Left cardiac atrium (tissue), 4 donors: ENCODE results near the gene METRN. TPM values are rescaled to one million over a fixed set of nuclear protein-coding genes. Genes with fewer than 3 reads are reported as not detected.
"Not testable (repeated sequence)": the region's sequence is repeated elsewhere in the genome, so short reads cannot be mapped to it uniquely, and the experiment has no call there.

Source experiments
- ATAC-seq, 2 donors: fragments of 200-7000 bp; cut with Tn5 transposase; one replicate each; pipeline ENCODE4 v1.9.1; 2020; ENCODE audit warnings: mild to moderate bottlenecking in 2 of 2, moderate library complexity in 2 of 2
- DNase-seq: peaks from one replicate; pipeline ENCODE4 v3.0.0-alpha.2; 2020
- intact Hi-C, 2 donors: fragments of 100-400 bp; cut with DNase I; formaldehyde crosslinking; loops; one replicate each; pipeline versions ENCODE4 v1.14.1 to v1.15.1; 2022 to 2023
- total RNA-seq, 2 donors: library from RNA; stranded (reverse); fragmentation: NEBNext Ultra II Directional; extraction: Animal tissue kit (Norgen Biotek cat#: 25700); gene quantifications; one replicate each; pipeline ENCODE4 v1.2.1, GENCODE V29; 2021
- donor health status: DM: no; HTN: yes; CAD: no.
- donor health status: DM: no; HTN: yes; CAD: no; lungs with severe emphysema.
- donor health status: DM: yes; HTN: yes; CAD: no.
- donor health status: Dilated cardiomyopathy.

Gene METRN
- total RNA-seq, 2 donors from 2014 or later, result 53.7 to 56.8 TPM

GRCh38 chr16:742894-743293 lies 28.0 kb downstream of the METRN start:
- intact Hi-C loops, ATAC-seq, DNase-seq: not testable (repeated sequence)

DNA sequence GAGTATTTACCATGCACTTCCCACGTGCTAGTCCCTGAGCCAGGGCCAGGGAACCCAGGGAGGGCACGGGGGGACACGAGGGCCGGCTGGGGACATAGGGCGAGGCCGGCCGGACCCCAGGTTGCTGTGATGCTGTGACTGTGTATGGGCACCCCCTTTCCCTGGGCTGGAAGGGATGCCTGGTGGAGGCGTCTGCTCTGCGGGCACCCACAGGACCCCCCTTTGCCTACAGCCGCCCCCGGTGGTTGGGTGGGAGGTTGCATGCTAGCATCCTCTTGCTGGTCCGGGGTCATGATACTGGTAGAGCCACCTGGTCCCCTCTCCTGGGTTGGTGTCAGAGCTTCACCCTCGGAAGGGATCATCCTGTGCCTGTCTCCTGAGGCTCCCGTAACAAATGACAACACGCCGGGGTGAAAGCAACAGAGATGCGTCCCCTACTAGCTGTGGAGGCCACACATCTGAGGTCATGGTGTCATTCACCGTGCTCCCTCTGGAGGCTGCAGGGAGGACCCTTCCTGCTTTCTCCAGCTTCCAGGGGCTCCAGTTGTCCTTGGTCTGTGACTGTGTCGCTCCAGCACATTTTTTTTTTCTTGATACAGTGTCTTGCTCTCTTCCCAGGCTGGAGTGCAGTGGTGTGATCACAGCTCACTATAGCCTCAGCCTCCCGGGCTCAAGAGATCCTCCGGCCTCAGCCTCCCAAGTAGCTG lies 29.0 kb downstream of the METRN start:
- ATAC-seq (no peak), DNase-seq (no peak)
- intact Hi-C loops, result no loop called here

GRCh38 chr16:745739-746138 lies 30.8 kb downstream of the METRN start:
- intact Hi-C loops, result no loop called here
- peak in 1 of 2 donors; percentile 32 for ATAC-seq
- no peak for DNase-seq

DNA sequence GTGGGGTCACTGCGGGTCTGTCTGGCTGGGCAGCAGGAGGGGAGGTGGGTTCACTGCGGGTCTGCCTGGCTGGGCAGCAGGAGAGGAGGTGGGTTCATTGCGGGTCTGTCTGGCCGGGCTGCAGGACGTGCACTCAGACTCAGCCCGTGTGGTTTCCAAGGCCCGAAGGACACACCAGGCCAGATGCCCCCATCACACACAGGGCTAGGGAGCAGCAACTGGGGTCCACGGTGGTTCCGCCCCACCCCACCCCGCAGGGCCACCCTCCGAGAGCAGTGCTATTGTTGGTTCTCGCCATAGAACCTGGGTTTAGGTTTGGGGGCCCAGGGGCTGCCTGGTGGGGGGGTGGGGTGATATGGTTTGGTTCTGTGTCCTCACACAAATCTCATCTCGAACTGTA lies 31.7 kb downstream of the METRN start:
- DNase-seq (no peak), ATAC-seq (no peak)
- intact Hi-C loops, result no loop called here

- ATAC-seq, result no peak
- intact Hi-C loops, result no loop called here
- DNase-seq, result no peak
Measured at GRCh38 chr16:747978-748746, 33.2 kb downstream of the METRN start.

GRCh38 chr16:749010-749409 lies 34.1 kb downstream of the METRN start:
- intact Hi-C loops, result no loop called here
- DNase-seq (no peak), ATAC-seq (peak; percentile 39 to 70)

DNA sequence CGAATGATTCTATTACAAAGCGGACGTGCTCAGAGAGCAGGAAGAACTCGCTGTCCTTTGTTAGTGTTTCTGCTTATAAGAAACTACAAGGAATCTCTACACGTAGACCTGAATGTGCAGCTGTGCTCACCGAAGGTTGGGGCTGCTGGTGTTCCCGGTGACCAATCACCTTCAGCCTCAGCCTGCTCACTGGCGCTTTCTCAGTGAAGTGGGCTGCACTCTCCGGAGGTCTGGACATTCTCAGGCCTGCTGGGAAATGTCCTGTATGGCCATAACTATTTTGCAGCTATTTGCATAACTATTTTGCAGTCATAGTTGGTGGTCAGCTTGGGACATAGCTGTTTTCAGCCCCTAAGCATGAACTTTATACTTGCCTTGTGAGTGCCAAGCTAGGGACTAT lies 35.6 kb downstream of the METRN start:
- ATAC-seq (no peak), DNase-seq (no peak)
- intact Hi-C loops, result no loop called here

- peak; percentile 57 to 87 for ATAC-seq
- no peak for DNase-seq
- intact Hi-C loops, result no loop called here
Measured at GRCh38 chr16:751152-752006, 36.5 kb downstream of the METRN start.

DNA sequence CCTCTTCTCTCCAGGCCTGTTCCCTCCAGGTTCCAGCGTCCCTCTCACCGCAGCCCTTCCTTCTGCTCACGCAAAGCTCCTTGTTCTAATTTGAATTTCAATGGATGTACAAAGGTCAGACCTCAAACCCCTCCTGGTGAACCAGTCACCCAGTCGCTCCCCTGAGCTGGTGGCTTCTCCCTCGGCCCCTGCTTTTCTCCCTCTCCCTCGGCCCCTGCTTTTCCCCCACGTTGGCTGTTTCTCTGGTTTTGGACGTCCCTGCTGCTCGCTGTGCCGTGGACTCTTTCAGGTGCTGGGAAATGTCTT lies 37.0 kb downstream of the METRN start:
- intact Hi-C loops, result no loop called here
- ATAC-seq, result no peak
- no peak for DNase-seq

GRCh38 chr16:754121-754607 lies 39.2 kb downstream of the METRN start:
- ATAC-seq, result not testable (repeated sequence)

GRCh38 chr16:754656-755055 lies 39.7 kb downstream of the METRN start:
- DNase-seq (no peak), ATAC-seq (peak in 1 of 2 donors; percentile 31)
- intact Hi-C loops, result no loop called here

More at GRCh38 chr16:754121-754607, 39.2 kb downstream of the METRN start:
- DNase-seq, intact Hi-C loops: not testable (repeated sequence)

DNA sequence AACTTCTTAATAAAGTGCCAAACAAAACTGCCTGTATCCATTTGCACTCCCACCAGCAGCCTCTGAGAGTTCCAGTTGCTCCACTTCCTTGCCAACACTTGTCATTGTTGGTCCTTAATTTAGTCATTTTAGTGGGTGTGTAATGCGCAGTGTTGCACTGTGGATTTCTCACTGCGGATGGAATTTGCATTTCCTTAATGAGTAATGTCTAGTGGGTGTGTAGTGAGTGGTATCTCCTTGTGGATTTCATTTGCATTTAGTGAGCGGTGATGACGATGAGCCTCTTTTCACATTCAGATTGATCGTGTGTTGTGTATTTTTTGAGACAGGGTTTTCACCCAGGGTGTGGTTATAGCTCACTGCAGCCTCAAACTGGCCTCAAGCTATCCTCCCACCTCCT lies 41.5 kb downstream of the METRN start:
- intact Hi-C loops, result no loop called here
- ATAC-seq (no peak), DNase-seq (no peak)

- no peak for DNase-seq
- no peak for ATAC-seq
- intact Hi-C loops, result no loop called here
Measured at GRCh38 chr16:759110-759910, 44.4 kb downstream of the METRN start.

- DNase-seq (no peak), ATAC-seq (peak; percentile 28 to 64)
- intact Hi-C loops, result no loop called here
Measured at GRCh38 chr16:760065-760464, 45.1 kb downstream of the METRN start.

DNA sequence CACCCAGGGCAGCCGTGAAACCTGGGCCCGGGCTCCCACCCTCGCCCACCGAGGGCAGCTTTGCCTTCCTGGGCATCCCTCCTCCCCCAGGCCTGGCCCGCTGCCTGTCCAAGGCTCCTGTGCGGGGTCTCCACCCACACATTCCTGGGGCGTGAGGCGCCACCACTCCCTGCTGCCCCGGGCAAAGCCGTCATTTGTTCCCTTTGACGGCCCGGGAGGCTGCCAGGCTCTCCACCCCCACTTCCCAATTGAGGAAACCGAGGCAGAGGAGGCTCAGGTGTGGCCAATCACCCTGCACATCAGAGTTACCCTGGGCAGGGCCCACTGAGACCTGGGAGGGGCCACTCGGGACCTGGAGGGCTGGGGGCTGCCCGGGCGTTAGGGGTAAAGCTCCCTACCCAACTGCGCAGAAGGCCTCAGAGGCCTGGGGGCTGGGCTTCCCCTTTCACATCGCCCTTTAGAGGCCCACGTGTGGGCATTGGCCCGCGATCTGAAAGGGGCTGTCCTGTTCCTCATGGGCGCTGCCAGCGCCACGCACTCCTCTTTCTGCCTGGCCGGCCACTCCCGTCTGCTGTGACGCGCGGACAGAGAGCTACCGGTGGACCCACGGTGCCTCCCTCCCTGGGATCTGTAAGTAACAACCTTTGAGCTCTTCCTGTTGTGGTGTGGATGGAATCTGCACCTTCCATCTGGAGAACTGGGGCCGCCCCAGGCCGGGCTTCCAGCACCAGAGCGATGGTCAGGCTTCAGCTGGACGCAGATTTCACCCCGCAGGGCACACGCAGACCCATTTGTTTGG lies 45.8 kb downstream of the METRN start, which contains the start of gene MSLN:
Gene MSLN, plus strand, starts transcription at position 190 of the 799 bp plus-strand sequence. CDS start 1,947 bp downstream, outside the sequence.
- ATAC-seq, result peak; percentile 49 to 86
- intact Hi-C loops, result no loop called here
- peak; percentile 46 for DNase-seq

DNA sequence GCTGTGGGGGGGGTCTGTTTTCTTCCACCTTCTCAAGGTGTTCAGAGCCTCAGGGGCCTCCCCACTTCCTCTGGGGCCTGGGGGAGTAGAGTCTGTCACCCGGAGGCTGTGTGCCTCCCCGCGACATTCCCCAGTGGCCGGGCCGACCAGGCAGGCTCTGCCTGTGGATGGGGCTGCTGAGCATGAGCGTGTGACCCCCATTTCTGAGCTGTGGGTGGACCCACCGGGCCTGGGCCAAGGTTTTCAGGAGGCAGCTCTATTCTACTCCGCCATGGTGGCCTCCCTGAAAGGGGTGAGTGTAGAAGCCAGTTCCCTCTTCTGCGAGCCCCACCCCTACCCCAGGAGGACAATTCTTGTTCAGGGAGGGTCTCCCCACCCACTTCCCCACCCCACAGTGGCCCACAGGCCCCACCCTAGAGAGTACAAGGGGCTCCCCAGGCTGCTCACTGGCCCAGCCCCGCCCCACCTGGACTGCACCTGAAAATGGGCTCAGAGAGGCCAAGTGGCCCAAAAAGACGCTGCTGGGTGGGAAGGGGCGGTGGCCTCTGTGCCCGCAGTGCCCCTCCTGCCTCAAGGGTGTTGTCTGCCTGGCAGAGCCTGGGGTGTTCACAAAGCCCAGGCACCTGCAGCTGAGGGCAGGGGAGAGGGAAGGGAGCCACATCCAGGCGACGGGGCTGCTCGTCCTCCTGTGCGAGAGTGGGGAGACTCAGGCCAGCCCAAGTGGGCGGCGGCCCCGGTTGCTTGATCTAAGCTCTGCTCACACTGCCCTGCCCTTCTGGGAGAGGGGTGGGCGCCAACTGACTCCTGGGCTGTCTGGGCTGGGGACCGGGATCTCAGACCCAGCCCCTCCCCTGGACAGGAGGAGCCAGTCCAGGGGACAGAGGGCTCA lies 47.0 kb downstream of the METRN start:
- no peak for ATAC-seq
- DNase-seq, result no peak
- intact Hi-C loops, result no loop called here
